Measurements from ENCODE around the gene MCC.

DNA sequence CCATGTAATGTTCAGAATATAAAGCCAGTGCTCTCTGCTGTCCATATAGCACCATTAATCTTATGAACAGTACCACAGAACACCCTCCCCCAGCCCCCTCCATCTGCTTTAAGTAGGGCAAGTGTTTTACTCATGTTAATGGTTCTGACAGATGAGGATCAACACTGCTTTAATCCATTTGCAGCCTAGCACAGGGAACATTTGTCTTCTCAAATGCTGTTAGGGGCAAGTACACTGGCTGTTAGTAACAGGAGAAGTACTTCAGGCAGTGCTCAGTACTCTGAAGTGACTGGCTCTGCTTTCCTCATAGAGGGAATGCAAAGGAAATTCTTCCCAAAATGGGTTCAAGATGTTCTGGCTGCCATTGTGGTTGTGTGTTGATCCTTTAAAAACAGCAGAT lies 309.1 kb downstream of the MCC start:
- TF ChIP-seq ESRRA (IDR thresholded peaks at IDR 0.05; ENCODE audit: borderline replicate concordance, low read length), result no peak
- no peak for TF ChIP-seq RAD21 (conservative IDR thresholded peaks at IDR 0.05 in 1 of 2, IDR thresholded peaks at IDR 0.05 in 1 of 2)
- TF ChIP-seq RFX5 (IDR thresholded peaks at IDR 0.05), result no peak
- TF ChIP-seq, protein P1, sequence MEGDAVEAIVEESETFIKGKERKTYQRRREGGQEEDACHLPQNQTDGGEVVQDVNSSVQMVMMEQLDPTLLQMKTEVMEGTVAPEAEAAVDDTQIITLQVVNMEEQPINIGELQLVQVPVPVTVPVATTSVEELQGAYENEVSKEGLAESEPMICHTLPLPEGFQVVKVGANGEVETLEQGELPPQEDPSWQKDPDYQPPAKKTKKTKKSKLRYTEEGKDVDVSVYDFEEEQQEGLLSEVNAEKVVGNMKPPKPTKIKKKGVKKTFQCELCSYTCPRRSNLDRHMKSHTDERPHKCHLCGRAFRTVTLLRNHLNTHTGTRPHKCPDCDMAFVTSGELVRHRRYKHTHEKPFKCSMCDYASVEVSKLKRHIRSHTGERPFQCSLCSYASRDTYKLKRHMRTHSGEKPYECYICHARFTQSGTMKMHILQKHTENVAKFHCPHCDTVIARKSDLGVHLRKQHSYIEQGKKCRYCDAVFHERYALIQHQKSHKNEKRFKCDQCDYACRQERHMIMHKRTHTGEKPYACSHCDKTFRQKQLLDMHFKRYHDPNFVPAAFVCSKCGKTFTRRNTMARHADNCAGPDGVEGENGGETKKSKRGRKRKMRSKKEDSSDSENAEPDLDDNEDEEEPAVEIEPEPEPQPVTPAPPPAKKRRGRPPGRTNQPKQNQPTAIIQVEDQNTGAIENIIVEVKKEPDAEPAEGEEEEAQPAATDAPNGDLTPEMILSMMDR (IDR thresholded peaks at IDR 0.05), result no peak
- no peak for TF ChIP-seq RNF2 (IDR thresholded peaks at IDR 0.05; ENCODE audit: borderline replicate concordance, low read depth)
- no peak for TF ChIP-seq POLR2A (IDR thresholded peaks at IDR 0.05; ENCODE audit: low read length)
- no peak for TF ChIP-seq CHD4 (IDR thresholded peaks at IDR 0.05; ENCODE audit: borderline replicate concordance)
- TF ChIP-seq, protein P2, sequence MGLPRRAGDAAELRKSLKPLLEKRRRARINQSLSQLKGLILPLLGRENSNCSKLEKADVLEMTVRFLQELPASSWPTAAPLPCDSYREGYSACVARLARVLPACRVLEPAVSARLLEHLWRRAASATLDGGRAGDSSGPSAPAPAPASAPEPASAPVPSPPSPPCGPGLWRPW (IDR thresholded peaks at IDR 0.05), result no peak
- no peak for TF ChIP-seq JUN (IDR thresholded peaks at IDR 0.05)
- no peak for TF ChIP-seq EP300 (IDR thresholded peaks at IDR 0.05)
- TF ChIP-seq ZFP36 (IDR thresholded peaks at IDR 0.05; ENCODE audit: borderline replicate concordance, partially characterized antibody), result no peak
- no peak for TF ChIP-seq TP53 (CRISPR knock-in tag; IDR thresholded peaks at IDR 0.05)

Measured in A549 (cell line).